ENCODE measurements around the gene LY6G6F.
"Not testable (repeated sequence)": the region's sequence is repeated elsewhere in the genome, so short reads cannot be mapped to it uniquely, and the experiment has no call there.

DNA sequence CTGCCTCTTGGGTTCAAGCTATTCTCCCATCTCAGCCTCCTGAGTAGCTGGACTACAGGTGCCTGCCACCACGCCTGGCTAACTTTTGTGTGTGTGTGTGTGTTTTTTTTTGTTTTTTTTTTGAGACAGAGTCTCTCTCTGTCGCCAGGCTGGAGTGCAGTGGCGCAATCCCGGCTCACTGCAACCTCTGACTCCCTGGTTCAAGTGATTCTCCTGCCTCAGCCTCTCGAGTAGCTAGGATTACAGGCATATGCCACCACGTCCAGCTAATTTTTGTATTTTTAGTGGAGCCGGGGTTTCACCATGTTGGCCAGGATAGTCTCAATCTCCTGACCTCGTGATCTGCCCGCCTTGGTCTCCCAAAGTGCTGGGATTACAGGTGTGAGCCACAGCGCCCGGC is 2.5 kb downstream of the LY6G6F start:
- TF ChIP-seq POLR2A (IDR thresholded peaks at IDR 0.05): not testable (repeated sequence)
- TF ChIP-seq, protein P1, sequence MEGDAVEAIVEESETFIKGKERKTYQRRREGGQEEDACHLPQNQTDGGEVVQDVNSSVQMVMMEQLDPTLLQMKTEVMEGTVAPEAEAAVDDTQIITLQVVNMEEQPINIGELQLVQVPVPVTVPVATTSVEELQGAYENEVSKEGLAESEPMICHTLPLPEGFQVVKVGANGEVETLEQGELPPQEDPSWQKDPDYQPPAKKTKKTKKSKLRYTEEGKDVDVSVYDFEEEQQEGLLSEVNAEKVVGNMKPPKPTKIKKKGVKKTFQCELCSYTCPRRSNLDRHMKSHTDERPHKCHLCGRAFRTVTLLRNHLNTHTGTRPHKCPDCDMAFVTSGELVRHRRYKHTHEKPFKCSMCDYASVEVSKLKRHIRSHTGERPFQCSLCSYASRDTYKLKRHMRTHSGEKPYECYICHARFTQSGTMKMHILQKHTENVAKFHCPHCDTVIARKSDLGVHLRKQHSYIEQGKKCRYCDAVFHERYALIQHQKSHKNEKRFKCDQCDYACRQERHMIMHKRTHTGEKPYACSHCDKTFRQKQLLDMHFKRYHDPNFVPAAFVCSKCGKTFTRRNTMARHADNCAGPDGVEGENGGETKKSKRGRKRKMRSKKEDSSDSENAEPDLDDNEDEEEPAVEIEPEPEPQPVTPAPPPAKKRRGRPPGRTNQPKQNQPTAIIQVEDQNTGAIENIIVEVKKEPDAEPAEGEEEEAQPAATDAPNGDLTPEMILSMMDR (IDR thresholded peaks at IDR 0.05): not testable (repeated sequence)

Measured in thyroid gland (tissue), 4 donors.